ENCODE data around the gene PCSK2. TPM values are rescaled to one million over a fixed set of nuclear protein-coding genes. Genes with fewer than 3 reads are reported as not detected.

The PCSK2 gene
- total RNA-seq, 1 donor from 2014 or later: 11.5 TPM

DNA sequence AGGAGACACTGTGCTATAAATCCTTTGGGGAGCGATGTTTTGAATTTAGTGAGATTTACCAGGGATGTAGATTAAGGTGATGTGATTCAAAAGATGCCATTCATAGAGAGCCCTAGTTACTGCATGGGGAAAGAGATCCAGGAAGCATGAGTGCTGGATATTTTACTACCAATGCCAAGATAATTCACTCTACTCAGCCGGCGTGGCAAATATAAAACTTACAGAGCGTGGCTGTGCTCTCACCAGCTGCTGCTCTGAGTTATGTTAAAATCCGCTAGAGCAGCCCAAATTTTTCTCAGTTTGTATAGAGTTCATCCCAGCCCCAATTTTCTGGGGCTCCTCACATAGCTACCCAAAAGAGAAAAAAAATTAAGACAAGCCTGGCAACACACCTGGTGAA, 255.7 kb downstream of the PCSK2 start:
- TF ChIP-seq, protein P1, sequence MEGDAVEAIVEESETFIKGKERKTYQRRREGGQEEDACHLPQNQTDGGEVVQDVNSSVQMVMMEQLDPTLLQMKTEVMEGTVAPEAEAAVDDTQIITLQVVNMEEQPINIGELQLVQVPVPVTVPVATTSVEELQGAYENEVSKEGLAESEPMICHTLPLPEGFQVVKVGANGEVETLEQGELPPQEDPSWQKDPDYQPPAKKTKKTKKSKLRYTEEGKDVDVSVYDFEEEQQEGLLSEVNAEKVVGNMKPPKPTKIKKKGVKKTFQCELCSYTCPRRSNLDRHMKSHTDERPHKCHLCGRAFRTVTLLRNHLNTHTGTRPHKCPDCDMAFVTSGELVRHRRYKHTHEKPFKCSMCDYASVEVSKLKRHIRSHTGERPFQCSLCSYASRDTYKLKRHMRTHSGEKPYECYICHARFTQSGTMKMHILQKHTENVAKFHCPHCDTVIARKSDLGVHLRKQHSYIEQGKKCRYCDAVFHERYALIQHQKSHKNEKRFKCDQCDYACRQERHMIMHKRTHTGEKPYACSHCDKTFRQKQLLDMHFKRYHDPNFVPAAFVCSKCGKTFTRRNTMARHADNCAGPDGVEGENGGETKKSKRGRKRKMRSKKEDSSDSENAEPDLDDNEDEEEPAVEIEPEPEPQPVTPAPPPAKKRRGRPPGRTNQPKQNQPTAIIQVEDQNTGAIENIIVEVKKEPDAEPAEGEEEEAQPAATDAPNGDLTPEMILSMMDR (IDR thresholded peaks at IDR 0.05; ENCODE audit: unreplicated experiment): no peak
- Mint-ChIP-seq H3K9me3 (ENCODE audit: low read depth) (no peaks in the 10 kb centered on the region), H3K4me1 (ENCODE audit: low read depth) (no peaks in the 10 kb centered on the region), H3K27ac (no peak overlapping the region), H3K27me3 (peaks cover 22% of the 10 kb centered on the region), H3K36me3 (ENCODE audit: insufficient read depth) (no peaks in the 10 kb centered on the region), H3K4me3 (ENCODE audit: low read depth) (no peak overlapping the region)
- DNase-seq (ENCODE audit: low spot score, unreplicated experiment): no peak

DNA sequence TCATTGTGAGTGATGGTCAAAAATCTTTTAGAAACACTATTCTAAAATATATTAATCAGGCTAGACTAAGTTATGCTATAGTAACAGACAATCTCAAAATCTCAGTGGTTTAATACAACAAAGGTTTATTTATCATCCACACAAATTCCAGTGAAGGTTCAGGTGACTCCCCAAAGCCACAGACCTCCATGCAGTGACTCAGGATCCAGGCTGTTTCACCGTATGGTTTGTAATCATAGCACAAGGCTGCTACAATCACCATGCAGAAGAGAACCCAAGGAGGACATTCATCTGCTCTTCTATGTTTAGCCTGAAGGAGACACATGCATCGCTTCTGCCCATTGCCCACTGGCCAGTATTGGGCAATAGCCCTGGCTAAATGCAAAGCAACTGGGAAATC, 258.2 kb downstream of the PCSK2 start:
- Mint-ChIP-seq H3K4me3 (ENCODE audit: low read depth) (no peak overlapping the region), H3K4me1 (ENCODE audit: low read depth) (no peaks in the 10 kb centered on the region)

DNA sequence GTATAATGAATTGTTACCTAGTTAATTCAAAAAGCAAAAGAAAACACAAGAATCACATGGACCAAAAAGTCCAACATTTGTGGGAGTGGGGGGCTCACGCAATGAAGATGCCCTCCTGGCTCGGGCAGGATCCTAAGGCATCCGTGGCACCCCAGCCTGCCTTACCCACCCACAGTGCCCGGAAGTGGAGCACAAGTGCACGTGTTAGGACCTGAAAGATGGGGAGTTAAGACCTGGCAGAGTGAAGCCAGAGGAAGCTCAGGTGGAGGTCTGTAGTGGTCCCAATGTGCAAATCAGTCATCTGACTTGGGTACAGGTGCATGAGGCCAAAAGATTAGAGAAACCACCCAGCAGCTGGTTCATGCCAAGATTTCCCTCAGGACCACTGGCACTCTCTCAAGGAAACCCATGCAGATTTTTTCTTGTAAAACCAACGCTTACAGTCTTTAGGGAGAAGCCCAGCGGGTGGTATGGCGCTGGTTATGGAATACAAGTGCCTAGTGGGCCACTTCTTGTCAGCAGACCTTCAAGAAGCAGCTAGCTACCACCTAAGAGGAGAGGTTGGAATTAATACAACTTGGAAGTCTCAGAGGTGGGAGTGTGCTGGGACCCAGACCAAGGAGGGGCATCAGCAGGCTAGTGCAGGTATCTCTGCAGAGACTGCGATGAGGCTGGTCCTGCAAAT, 262.2 kb downstream of the PCSK2 start:
- Mint-ChIP-seq H3K4me1 (ENCODE audit: low read depth) (no peaks in the 10 kb centered on the region), H3K4me3 (ENCODE audit: low read depth) (no peak overlapping the region), H3K9me3 (ENCODE audit: low read depth) (no peaks in the 10 kb centered on the region), H3K27me3 (peaks cover 22% of the 10 kb centered on the region), H3K36me3 (ENCODE audit: insufficient read depth) (no peaks in the 10 kb centered on the region), H3K27ac (no peak overlapping the region)
- no peak for DNase-seq (ENCODE audit: low spot score, unreplicated experiment)
- TF ChIP-seq, protein P1 (IDR thresholded peaks at IDR 0.05; ENCODE audit: unreplicated experiment): no peak

More for the DNA sequence above, 258.2 kb downstream of the PCSK2 start:
- H3K27me3 Mint-ChIP-seq: peaks cover 26% of the 10 kb centered on the region
- no peak for DNase-seq (ENCODE audit: low spot score, unreplicated experiment)
- H3K9me3 Mint-ChIP-seq (ENCODE audit: low read depth): no peaks in the 10 kb centered on the region
- H3K36me3 Mint-ChIP-seq (ENCODE audit: insufficient read depth): no peaks in the 10 kb centered on the region
- no peak overlapping the region for H3K27ac Mint-ChIP-seq
- TF ChIP-seq, protein P1 (IDR thresholded peaks at IDR 0.05; ENCODE audit: unreplicated experiment): no peak

DNA sequence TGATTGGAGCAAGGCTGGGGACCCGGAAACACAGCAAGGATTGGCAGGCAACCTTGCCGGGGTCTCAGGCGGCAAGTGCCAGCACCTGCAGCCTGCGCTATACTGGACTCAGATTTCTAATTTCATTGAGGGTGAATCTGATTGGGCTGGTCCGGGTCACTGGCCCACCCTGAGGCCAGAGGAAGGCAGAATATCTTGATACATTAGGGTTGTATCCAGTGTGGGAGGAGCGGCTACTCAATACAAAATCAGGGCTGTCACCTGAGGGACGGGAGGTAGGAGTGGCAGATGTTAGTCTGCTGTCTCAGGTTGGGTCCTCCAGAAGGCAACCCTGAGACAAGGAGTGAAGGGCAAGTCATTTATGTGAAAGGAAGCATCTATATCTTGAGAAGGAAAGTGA, 263.7 kb downstream of the PCSK2 start:
- Mint-ChIP-seq H3K4me1 (ENCODE audit: low read depth) (no peaks in the 10 kb centered on the region), H3K36me3 (ENCODE audit: insufficient read depth) (peaks cover 2% of the 10 kb centered on the region), H3K27me3 (peaks cover 19% of the 10 kb centered on the region), H3K4me3 (ENCODE audit: low read depth) (no peak overlapping the region), H3K27ac (no peak overlapping the region), H3K9me3 (ENCODE audit: low read depth) (no peaks in the 10 kb centered on the region)
- DNase-seq (ENCODE audit: low spot score, unreplicated experiment): no peak
- TF ChIP-seq, protein P1 (IDR thresholded peaks at IDR 0.05; ENCODE audit: unreplicated experiment): no peak

DNA sequence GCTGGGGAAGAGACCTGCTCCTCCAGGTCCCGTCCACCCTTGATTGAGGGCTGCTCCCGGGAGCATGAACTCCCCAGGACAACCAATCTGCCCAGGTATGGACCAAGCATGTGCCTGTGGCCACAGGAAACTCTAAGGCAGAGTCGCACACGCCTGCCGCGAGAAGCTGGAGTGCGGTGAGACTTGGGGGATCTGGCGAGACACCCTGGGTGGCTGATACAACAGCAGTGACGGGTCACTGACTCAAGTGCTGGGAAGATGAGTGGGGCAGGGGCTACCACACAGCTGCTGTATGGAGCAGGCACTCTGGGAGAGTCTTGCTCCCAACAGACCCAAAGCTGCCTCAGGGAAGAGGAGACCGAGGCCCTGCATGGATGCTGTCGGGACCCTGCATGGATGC, 264.2 kb downstream of the PCSK2 start:
- H3K9me3 Mint-ChIP-seq (ENCODE audit: low read depth): no peaks in the 10 kb centered on the region
- peaks cover 2% of the 10 kb centered on the region for H3K36me3 Mint-ChIP-seq (ENCODE audit: insufficient read depth)
- H3K27ac Mint-ChIP-seq: no peak overlapping the region
- TF ChIP-seq, protein P1 (IDR thresholded peaks at IDR 0.05; ENCODE audit: unreplicated experiment): no peak
- no peaks in the 10 kb centered on the region for H3K4me1 Mint-ChIP-seq (ENCODE audit: low read depth)
- H3K4me3 Mint-ChIP-seq (ENCODE audit: low read depth): no peak overlapping the region
- H3K27me3 Mint-ChIP-seq: peaks cover 18% of the 10 kb centered on the region
- no peak for DNase-seq (ENCODE audit: low spot score, unreplicated experiment)

Measured in progenitor cell of endocrine pancreas (in vitro differentiated cells).